ENCODE results near the gene SCN7A.

GRCh38 chr2:166360906-166361305, 133.1 kb downstream of the SCN7A start:
- TF ChIP-seq CTCF (conservative IDR thresholded peaks at IDR 0.05; ENCODE audit: low read length) = no peak
- TF ChIP-seq EZH2phosphoT487 (IDR thresholded peaks at IDR 0.05; ENCODE audit: borderline replicate concordance, low read depth, low read length) = no peak

All from OCI-LY7 (cell line).